ENCODE results near the gene WNT9B.
A peak's percentile ranks its signal among the peaks of the same experiment; 100 is the strongest.

WNT9B gene

DNA sequence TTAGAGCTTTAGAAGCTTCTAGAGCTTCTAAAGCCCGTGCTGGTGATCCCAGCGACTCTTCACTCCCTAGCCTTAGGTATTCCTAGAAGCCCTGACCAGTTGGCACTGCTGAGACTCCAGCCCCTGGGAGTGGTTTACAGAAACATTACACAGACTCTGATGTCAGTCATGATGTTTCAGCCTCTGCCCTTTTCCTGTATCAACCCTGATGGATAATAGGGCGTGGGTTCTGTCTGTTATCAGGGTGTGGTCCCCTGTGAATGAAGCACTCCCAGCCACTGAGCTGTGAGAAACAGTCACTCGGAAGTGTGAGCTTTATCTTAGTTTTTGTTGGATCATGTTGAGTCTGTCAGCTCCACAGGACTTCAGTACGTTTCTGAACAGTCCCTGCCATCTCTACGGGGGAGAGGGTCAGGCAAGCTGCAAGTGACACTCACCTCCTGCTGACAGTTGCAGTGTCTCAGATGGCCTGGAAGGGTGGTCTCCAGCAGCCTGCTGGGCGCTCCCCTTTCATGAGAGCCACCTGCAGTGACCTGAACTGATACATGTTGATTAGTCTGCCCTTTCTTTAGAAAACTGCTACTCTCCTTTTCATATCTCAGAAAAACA is 84.4 kb downstream of the WNT9B start:
- DNase-seq (ENCODE audit: low read depth, low spot score), result peak; percentile 22
- peak overlapping the region; percentile 43 for H3K27ac ChIP-seq
